Osteocyte (in vitro differentiated cells): ENCODE data around the gene STAC3. TPM values are rescaled to one million over a fixed set of nuclear protein-coding genes. Genes with fewer than 3 reads are reported as not detected.
A peak's percentile ranks its signal among the peaks of the same experiment; 100 is the strongest.

Experiments
- DNase-seq: peaks from one replicate; pipeline ENCODE4 v3.0.0; 2021; ENCODE audit warnings: mixed read lengths; ENCODE audit not compliant: unreplicated experiment; ENCODE audit errors: extremely low spot score
- H3K27ac Mint-ChIP-seq: one replicate; pipeline ENCODE4 v1.8.0; 2021; ENCODE audit warnings: mild to moderate bottlenecking, mixed read lengths; ENCODE audit not compliant: unreplicated experiment
- H3K27me3 Mint-ChIP-seq: one replicate; pipeline ENCODE4 v1.8.0; 2021; ENCODE audit warnings: mixed read lengths; ENCODE audit not compliant: unreplicated experiment
- H3K36me3 Mint-ChIP-seq: one replicate; pipeline ENCODE4 v1.8.0; 2021; ENCODE audit warnings: mixed read lengths; ENCODE audit not compliant: unreplicated experiment
- H3K4me1 Mint-ChIP-seq: one replicate; pipeline ENCODE4 v1.8.0; 2021; ENCODE audit warnings: mixed read lengths; ENCODE audit not compliant: unreplicated experiment
- H3K4me3 Mint-ChIP-seq: one replicate; pipeline ENCODE4 v1.8.0; 2021; ENCODE audit warnings: mild to moderate bottlenecking, moderate library complexity, mixed read lengths; ENCODE audit not compliant: unreplicated experiment
- H3K9me3 Mint-ChIP-seq: one replicate; pipeline ENCODE4 v1.8.0; 2021; ENCODE audit warnings: mixed read lengths; ENCODE audit not compliant: unreplicated experiment
- total RNA-seq: library from RNA; stranded (reverse); gene quantifications from 2 replicates; pipeline ENCODE4 v1.2.1, GENCODE V29; 2021
- TF ChIP-seq, protein P1 (sequence below): fragments of 200-600 bp; sonication (generic); IDR thresholded peaks from 2 replicates; pipeline ENCODE4 v1.5.0; 2021; ENCODE audit warnings: antibody characterized with exemption, mild to moderate bottlenecking, moderate library complexity

Gene STAC3
- total RNA-seq, 1 donor from 2014 or later: 2.4 TPM

DNA sequence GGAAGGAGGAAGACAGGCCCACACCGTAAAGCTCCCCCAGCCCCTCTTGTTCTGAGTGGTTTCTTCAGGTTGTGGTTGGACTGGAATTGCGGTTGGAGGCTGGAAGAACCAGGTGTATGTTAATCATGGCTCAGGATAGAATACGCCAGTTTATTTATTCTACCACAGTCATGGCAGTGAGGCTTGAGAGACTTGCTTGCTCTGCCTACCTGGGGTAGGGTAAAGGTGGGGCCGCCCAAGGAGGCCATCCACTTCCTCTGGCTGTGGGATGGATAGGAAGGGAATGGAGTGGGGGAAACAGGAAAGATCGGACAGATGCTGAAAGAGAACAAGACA is 13.4 kb downstream of the STAC3 start:
- TF ChIP-seq, protein P1, sequence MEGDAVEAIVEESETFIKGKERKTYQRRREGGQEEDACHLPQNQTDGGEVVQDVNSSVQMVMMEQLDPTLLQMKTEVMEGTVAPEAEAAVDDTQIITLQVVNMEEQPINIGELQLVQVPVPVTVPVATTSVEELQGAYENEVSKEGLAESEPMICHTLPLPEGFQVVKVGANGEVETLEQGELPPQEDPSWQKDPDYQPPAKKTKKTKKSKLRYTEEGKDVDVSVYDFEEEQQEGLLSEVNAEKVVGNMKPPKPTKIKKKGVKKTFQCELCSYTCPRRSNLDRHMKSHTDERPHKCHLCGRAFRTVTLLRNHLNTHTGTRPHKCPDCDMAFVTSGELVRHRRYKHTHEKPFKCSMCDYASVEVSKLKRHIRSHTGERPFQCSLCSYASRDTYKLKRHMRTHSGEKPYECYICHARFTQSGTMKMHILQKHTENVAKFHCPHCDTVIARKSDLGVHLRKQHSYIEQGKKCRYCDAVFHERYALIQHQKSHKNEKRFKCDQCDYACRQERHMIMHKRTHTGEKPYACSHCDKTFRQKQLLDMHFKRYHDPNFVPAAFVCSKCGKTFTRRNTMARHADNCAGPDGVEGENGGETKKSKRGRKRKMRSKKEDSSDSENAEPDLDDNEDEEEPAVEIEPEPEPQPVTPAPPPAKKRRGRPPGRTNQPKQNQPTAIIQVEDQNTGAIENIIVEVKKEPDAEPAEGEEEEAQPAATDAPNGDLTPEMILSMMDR: no peak
- peaks cover 82% of the 10 kb centered on the region for H3K4me1 Mint-ChIP-seq
- no peak for DNase-seq
- H3K4me3 Mint-ChIP-seq: peak overlapping the region; percentile 71
- H3K36me3 Mint-ChIP-seq: peaks cover 16% of the 10 kb centered on the region
- H3K27ac Mint-ChIP-seq: peak overlapping the region; percentile 98
- no peaks in the 10 kb centered on the region for H3K9me3 Mint-ChIP-seq
- peaks cover 2% of the 10 kb centered on the region for H3K27me3 Mint-ChIP-seq

DNA sequence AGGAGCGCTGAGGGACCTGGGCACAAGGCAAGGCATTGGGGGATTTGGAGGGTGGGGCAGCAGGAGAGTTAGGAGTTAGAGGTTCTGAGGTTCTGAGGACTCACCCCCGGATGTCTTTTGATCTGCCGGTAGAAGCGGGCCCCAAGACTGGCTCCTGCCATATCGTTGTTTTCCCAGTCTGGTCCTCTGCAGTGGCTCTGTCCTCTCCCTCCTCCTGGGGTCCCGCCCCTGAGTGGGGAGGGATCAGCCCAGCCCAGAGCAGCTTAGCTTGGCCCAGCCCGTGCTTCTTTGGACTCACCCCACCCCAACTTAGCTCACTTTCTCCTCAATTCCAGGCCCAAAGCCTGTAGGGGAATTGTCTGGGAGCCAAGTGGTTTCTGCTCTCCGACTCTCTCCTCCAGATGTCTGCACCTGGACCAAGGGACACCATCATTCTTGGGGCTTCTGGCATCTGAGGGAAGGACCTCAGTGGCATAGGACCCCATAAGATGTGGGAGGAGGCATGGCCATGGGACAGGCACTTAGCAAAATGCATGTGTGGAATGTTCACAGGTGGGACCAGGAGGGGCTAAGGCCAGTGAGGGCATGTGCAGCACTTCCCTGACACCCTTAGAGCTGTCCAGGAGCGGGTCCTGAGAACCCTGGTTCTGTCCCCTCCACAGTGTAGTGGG is 13.9 kb downstream of the STAC3 start:
- Mint-ChIP-seq H3K36me3 (peaks cover 16% of the 10 kb centered on the region), H3K4me1 (peaks cover 82% of the 10 kb centered on the region), H3K27ac (peak overlapping the region; percentile 98), H3K4me3 (peak overlapping the region; percentile 71), H3K9me3 (no peaks in the 10 kb centered on the region), H3K27me3 (peaks cover 2% of the 10 kb centered on the region)
- DNase-seq: no peak
- TF ChIP-seq, protein P1: no peak

DNA sequence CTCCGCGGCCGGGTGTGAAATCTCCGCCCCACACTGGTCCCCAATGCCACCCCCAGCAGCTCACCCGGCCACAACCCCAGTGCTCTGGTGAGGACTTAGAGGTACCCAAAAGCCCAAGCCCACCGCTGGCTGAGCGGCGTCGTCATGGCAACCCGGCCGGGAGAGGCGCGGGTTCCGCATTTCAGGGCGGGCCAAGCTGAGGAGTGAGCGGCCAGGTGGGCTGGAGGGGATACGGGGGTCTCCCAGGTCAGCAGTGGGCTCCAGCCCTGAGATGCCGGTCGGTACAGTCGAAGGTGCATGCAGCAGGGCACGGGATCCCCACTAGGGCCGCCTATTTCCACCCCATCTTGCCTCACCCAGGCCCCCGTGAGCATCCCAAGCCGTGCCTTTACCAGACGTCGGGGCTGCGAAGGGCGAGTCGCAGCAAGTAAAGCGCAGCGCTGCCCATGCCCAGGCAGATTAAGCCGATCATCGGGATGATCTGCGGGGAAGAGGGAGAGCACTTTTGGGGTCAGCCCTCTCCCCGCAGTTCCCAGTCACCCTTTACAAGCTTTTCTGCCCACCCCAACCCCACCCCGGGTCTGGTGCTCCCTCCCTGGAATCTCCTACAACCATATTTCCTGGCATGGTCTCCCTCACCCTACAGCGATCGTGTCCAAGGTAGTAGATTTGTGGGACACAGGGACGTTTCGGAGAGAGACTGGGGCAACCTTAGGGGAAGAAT is 14.6 kb downstream of the STAC3 start:
- Mint-ChIP-seq H3K27ac (peak overlapping the region; percentile 98), H3K27me3 (peaks cover 2% of the 10 kb centered on the region), H3K4me3 (peak overlapping the region; percentile 71), H3K36me3 (peaks cover 16% of the 10 kb centered on the region), H3K9me3 (no peaks in the 10 kb centered on the region), H3K4me1 (peaks cover 82% of the 10 kb centered on the region)
- no peak for DNase-seq
- TF ChIP-seq, protein P1: no peak

DNA sequence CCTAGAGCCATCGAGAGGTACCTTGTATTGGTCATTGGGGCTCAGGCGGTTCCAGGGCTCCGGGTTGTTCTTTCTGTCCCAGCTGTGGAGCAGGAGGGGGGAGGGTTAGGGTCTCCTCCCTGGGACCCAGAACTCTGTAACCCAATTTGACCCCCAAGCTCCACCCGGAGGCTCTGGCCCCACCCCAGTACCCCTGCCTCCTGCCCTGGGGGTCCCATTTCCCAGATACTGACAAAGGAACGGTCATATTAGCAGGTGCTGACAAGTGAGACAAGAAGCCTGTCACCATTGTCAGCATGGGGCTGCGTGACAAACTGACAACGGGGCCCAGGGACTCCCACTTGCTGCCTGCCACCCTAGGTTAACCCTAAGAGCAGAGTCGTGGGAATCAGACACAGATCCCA is 15.3 kb downstream of the STAC3 start:
- Mint-ChIP-seq H3K9me3 (no peaks in the 10 kb centered on the region), H3K4me3 (peak overlapping the region; percentile 71), H3K27me3 (peaks cover 2% of the 10 kb centered on the region), H3K4me1 (peaks cover 80% of the 10 kb centered on the region), H3K27ac (peak overlapping the region; percentile 98), H3K36me3 (peaks cover 17% of the 10 kb centered on the region)
- TF ChIP-seq, protein P1: no peak
- DNase-seq: no peak

DNA sequence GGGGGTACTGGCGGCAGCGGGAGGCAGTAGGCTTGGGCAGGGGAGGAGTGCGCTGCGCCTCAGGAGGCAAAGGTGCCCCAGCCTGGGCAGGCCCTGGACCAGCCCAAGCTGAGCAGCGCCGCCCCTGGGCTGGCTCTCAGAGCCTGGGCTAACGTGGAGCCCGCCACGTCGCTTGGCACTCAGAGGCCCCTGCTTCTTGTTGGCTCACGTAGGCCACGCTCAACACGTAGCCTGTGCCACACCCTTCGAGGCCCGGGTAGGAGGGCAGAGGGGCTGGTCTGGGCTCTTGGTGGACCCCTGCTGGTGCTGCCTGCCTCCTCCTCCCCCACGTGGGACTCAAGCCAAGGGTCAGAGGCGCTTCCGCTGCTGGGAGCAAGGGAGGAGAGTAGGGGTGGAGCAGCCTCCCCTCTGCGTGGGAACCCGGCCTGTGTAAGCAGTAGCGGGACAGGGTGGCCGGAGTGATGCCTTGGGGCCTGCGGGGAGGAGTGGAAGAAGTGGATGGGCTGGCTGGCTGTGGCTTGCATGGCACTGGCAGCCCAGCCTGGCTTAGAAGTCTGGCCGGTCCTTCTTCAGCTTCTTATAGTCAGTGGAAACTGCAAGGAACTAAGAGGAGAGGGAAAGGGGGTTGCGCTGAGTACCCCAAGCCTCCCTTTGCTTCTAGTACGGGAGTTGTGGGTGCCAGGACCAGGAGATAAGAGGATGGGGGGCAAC is 15.8 kb downstream of the STAC3 start:
- H3K27me3 Mint-ChIP-seq: no peaks in the 10 kb centered on the region
- no peaks in the 10 kb centered on the region for H3K9me3 Mint-ChIP-seq
- H3K36me3 Mint-ChIP-seq: peaks cover 18% of the 10 kb centered on the region
- peak overlapping the region; percentile 71 for H3K4me3 Mint-ChIP-seq
- peaks cover 81% of the 10 kb centered on the region for H3K4me1 Mint-ChIP-seq
- peak overlapping the region; percentile 98 for H3K27ac Mint-ChIP-seq
- TF ChIP-seq, protein P1: peak; percentile 14
- DNase-seq: peak; percentile 97
